Esophagus muscularis mucosa (tissue), 4 donors: ENCODE measurements around the gene CYP1A2. TPM values are rescaled to one million over a fixed set of nuclear protein-coding genes. Genes with fewer than 3 reads are reported as not detected.

Source experiments
- DNase-seq: peaks from one replicate; pipeline ENCODE4 v3.0.0-alpha.2; 2017; ENCODE audit errors: extremely low spot score
- H3K27ac ChIP-seq, 4 donors: fragments of 200-600 bp; sonication (generic); replicated peaks in 1 of 4; 1 replicate in 3 of 4; 2 replicates in 1 of 4; pipeline ENCODE4 v1.5.1; 2016 to 2019; ENCODE audit warnings: mild to moderate bottlenecking in 1 of 4
- H3K27me3 ChIP-seq, 4 donors: fragments of 200-600 bp; sonication (generic); one replicate each; pipeline versions ENCODE4 v1.5.1 to v1.6.0; 2016 to 2019
- H3K36me3 ChIP-seq, 4 donors: fragments of 200-600 bp; sonication (generic); one replicate each; pipeline ENCODE4 v1.5.1; 2016 to 2019
- H3K4me1 ChIP-seq, 4 donors: fragments of 200-600 bp; sonication (generic); one replicate each; pipeline ENCODE4 v1.5.1; 2016 to 2019
- H3K4me3 ChIP-seq, 4 donors: fragments of 200-600 bp; sonication (generic); 1 replicate in 2 of 4; 2 replicates in 2 of 4; pipeline ENCODE4 v1.5.1; 2016 to 2019; ENCODE audit warnings: mild to moderate bottlenecking in 4 of 4, moderate library complexity in 1 of 4
- H3K9me3 ChIP-seq, 4 donors: fragments of 200-600 bp; sonication (generic); 1 replicate in 3 of 4; 2 replicates in 1 of 4; pipeline ENCODE4 v1.5.1; 2016 to 2019
- EP300 ChIP-seq: sonication (generic); formaldehyde crosslinking; IDR thresholded peaks from one replicate; pipeline ENCODE4 v1.6.1; 2017; ENCODE audit warnings: antibody characterized with exemption
- POLR2A ChIP-seq: fragments of 450-650 bp; IDR thresholded peaks from one replicate; pipeline ENCODE4 v1.6.1; 2017; ENCODE audit warnings: antibody characterized with exemption, moderate library complexity, mild to moderate bottlenecking, low read depth
- POLR2AphosphoS5 ChIP-seq, 2 donors: sonication (generic); formaldehyde crosslinking; IDR thresholded peaks; one replicate each; pipeline ENCODE4 v1.6.1; 2017; ENCODE audit warnings: antibody characterized with exemption in 2 of 2
- WGBS: methylation state at CpG from one replicate; pipeline ENCODE4 v1.1.5; 2018; 5-methylcytosine and 5-hydroxymethylcytosine counted together
- intact Hi-C: fragments of 100-400 bp; cut with DNase I; formaldehyde crosslinking; loops from one replicate; pipeline ENCODE4 v1.15.1; 2023
- total RNA-seq, 4 donors: library from RNA; depleted of rRNA; stranded (reverse); fragments of >200 nt; gene quantifications; one replicate each; pipeline versions ENCODE4 v1.1.0 to v1.2.1, GENCODE V29; 2016
- TF ChIP-seq, protein P1 (sequence below), 3 experiments: fragments of 200-600 bp in 2 of 3; fragments of 450-650 bp in 1 of 3; sonication (generic) in 2 of 3; IDR thresholded peaks; one replicate each; pipeline ENCODE4 v1.5.1; 2017 to 2019; ENCODE audit warnings: antibody characterized with exemption in 3 of 3, mild to moderate bottlenecking in 2 of 3, moderate library complexity in 1 of 3

The CYP1A2 gene
- total RNA-seq, 4 donors from 2014 or later: not detected

- 63% methylated on average over 7 of the region's 7 CpGs for WGBS
- H3K4me3 ChIP-seq: no peak overlapping the region
- H3K36me3 ChIP-seq: no peaks in the 10 kb centered on the region
- DNase-seq: no peak
- H3K9me3 ChIP-seq: no peaks in the 10 kb centered on the region
- peak overlapping the region; percentile 57 to 72 (median 66) for H3K27ac ChIP-seq
- TF ChIP-seq POLR2A (no peak), EP300 (no peak)
- TF ChIP-seq, protein P1, sequence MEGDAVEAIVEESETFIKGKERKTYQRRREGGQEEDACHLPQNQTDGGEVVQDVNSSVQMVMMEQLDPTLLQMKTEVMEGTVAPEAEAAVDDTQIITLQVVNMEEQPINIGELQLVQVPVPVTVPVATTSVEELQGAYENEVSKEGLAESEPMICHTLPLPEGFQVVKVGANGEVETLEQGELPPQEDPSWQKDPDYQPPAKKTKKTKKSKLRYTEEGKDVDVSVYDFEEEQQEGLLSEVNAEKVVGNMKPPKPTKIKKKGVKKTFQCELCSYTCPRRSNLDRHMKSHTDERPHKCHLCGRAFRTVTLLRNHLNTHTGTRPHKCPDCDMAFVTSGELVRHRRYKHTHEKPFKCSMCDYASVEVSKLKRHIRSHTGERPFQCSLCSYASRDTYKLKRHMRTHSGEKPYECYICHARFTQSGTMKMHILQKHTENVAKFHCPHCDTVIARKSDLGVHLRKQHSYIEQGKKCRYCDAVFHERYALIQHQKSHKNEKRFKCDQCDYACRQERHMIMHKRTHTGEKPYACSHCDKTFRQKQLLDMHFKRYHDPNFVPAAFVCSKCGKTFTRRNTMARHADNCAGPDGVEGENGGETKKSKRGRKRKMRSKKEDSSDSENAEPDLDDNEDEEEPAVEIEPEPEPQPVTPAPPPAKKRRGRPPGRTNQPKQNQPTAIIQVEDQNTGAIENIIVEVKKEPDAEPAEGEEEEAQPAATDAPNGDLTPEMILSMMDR (IDR thresholded peaks at IDR 0.05): no peak
- intact Hi-C loops: no loop called here
- no peaks in the 10 kb centered on the region for H3K27me3 ChIP-seq
- H3K4me1 ChIP-seq: peaks cover 93 to 98% (median 96%) of the 10 kb centered on the region in 4 donors
Observed at GRCh38 chr15:74788042-74788682, 39.5 kb downstream of the CYP1A2 start.

DNA sequence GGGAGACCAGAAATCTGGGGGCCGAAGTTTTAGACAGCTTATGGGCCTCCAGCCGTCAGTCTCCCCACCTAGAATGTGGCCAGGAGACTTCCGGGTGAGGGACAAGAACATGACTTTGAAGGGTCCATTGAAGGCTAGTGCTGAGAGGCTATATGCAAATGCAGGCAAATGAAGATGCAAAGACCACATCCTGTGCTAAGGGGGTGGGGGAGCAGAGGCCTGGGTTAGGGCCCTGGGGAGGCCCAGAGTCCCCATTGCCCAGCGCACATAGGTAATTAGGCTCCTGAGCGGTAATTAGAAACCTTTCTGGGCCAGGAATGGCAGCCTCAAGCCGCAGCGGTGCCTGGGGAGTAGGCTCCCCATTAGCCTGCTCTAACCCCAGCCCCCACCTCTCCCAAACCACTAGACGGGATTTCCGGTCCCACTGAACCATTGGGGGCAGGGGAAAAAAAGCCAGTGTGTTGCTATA lies 40.1 kb downstream of the CYP1A2 start:
- 62% methylated on average over 8 of the region's 9 CpGs for WGBS
- H3K4me3 ChIP-seq: peak overlapping the region in 2 of 4 donors; percentile 5 to 22

GRCh38 chr15:74789171-74789631 lies 40.6 kb downstream of the CYP1A2 start:
- TF ChIP-seq, protein P1 (IDR thresholded peaks at IDR 0.05): no peak
- TF ChIP-seq POLR2AphosphoS5 (IDR thresholded peaks at IDR 0.05) (no peak), EP300 (no peak), POLR2A (no peak)
- no peaks in the 10 kb centered on the region for H3K36me3 ChIP-seq
- peak overlapping the region in 2 of 4 donors; percentile 5 to 22 for H3K4me3 ChIP-seq
- H3K27ac ChIP-seq: peak overlapping the region; percentile 57 to 72 (median 65)
- WGBS: 69% methylated on average over 10 of the region's 14 CpGs
- no peaks in the 10 kb centered on the region for H3K27me3 ChIP-seq
- intact Hi-C loops: no loop called here
- H3K9me3 ChIP-seq: no peaks in the 10 kb centered on the region
- H3K4me1 ChIP-seq: peaks cover 86 to 98% (median 91%) of the 10 kb centered on the region in 4 donors
- no peak for DNase-seq

More for the DNA sequence above, 40.1 kb downstream of the CYP1A2 start:
- no peak for DNase-seq
- Histone ChIP-seq H3K4me1 (peaks cover 91 to 98% (median 95%) of the 10 kb centered on the region in 4 donors), H3K27me3 (no peaks in the 10 kb centered on the region), H3K9me3 (no peaks in the 10 kb centered on the region), H3K27ac (peak overlapping the region; percentile 57 to 72 (median 65)), H3K36me3 (no peaks in the 10 kb centered on the region)
- TF ChIP-seq POLR2A: no peak
- no peak for TF ChIP-seq POLR2AphosphoS5 (IDR thresholded peaks at IDR 0.05)
- TF ChIP-seq, protein P1 (IDR thresholded peaks at IDR 0.05): no peak
- no peak for TF ChIP-seq EP300
- intact Hi-C loops: no loop called here

DNA sequence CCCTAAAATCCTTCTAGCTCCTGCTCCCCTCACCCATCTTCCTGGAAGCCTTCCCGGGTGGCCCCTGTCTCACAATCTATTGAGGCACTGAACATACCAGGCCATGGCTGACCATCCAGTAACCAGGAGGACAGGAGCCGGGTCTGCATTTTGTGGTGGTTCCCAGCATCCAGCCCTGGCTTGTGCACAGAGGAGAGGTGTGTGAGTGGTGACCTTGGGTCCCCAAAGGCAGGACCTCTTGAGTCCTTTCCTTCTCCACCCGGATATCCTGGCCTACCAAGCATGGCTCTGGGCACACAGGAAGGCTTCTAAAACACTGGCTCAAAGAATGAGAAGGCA lies 41.1 kb downstream of the CYP1A2 start:
- peak overlapping the region in 1 of 4 donors; percentile 12 for H3K4me3 ChIP-seq

More for the DNA sequence above, 41.1 kb downstream of the CYP1A2 start:
- no peak for TF ChIP-seq POLR2AphosphoS5 (IDR thresholded peaks at IDR 0.05)
- TF ChIP-seq POLR2A: no peak
- TF ChIP-seq, protein P1 (IDR thresholded peaks at IDR 0.05): no peak
- TF ChIP-seq EP300: no peak
- Histone ChIP-seq H3K27ac (peak overlapping the region; percentile 57 to 72 (median 65)), H3K27me3 (no peaks in the 10 kb centered on the region), H3K9me3 (no peaks in the 10 kb centered on the region), H3K4me1 (peaks cover 81 to 93% (median 90%) of the 10 kb centered on the region in 4 donors), H3K36me3 (no peaks in the 10 kb centered on the region)
- WGBS: 82% methylated on average over 2 of the region's 3 CpGs
- intact Hi-C loops: no loop called here
- no peak for DNase-seq
